ENCODE measurements around the gene MMAB.

GRCh38 chr12:109562871-109563270 lies 10.4 kb downstream of the MMAB start:
- TF ChIP-seq CTCF (IDR thresholded peaks at IDR 0.05): no peak
- no peak for TF ChIP-seq POLR2A (IDR thresholded peaks at IDR 0.05)
